SK-N-SH treated with all-trans-retinoic acid at 6 μM for 48 hours (cell line): ENCODE data around the gene CDR2.

Experiments
- ATAC-seq: fragments of 200-7000 bp; cut with Tn5 transposase; 3 replicates; pipeline ENCODE4 v1.9.1; 2020; ENCODE audit warnings: mild to moderate bottlenecking, moderate library complexity
- ARNTL ChIP-seq: fragments of 450-650 bp; formaldehyde crosslinking; IDR thresholded peaks from 2 replicates; pipeline ENCODE4 v1.5.0; 2020; ENCODE audit warnings: low read depth, mild to moderate bottlenecking, moderate library complexity, borderline replicate concordance
- BACH2 ChIP-seq: fragments of 250-450 bp; sonication (Bioruptor Pico); IDR thresholded peaks from 2 replicates; pipeline ENCODE4 v1.9.0; 2021; ENCODE audit warnings: mild to moderate bottlenecking, borderline replicate concordance
- CREB5 ChIP-seq: fragments of 250-450 bp; sonication (Bioruptor Pico); IDR thresholded peaks from 2 replicates; pipeline ENCODE4 v1.5.1; 2020; ENCODE audit warnings: low read depth, mild to moderate bottlenecking, moderate library complexity
- CSDC2 ChIP-seq: fragments of 250-450 bp; sonication (Bioruptor Pico); IDR thresholded peaks from 2 replicates; pipeline ENCODE4 v1.5.0; 2020; ENCODE audit warnings: mild to moderate bottlenecking, moderate library complexity
- ESRRG ChIP-seq: fragments of 250-450 bp; sonication (Bioruptor Pico); IDR thresholded peaks from 2 replicates; pipeline ENCODE4 v1.6.1; 2021; ENCODE audit warnings: mild to moderate bottlenecking
- GLIS3 ChIP-seq: fragments of 250-450 bp; sonication (Bioruptor Pico); IDR thresholded peaks from 2 replicates; pipeline ENCODE4 v1.5.0; 2020; ENCODE audit warnings: mild to moderate bottlenecking, moderate library complexity
- ISL1 ChIP-seq: fragments of 250-450 bp; sonication (Bioruptor Pico); IDR thresholded peaks from 2 replicates; pipeline ENCODE4 v2.1.2; 2022; ENCODE audit warnings: mild to moderate bottlenecking, moderate library complexity
- OSR1 ChIP-seq: fragments of 250-450 bp; sonication (Bioruptor Pico); IDR thresholded peaks from 2 replicates; pipeline ENCODE4 v1.8.0; 2022; ENCODE audit warnings: moderate library complexity, mild to moderate bottlenecking, inconsistent platforms
- PATZ1 ChIP-seq: fragments of 250-450 bp; sonication (Bioruptor Pico); IDR thresholded peaks from 2 replicates; pipeline ENCODE4 v1.8.0; 2020; ENCODE audit warnings: mild to moderate bottlenecking, moderate library complexity, borderline replicate concordance
- POU6F1 ChIP-seq: fragments of 250-450 bp; sonication (Bioruptor Pico); IDR thresholded peaks from 2 replicates; pipeline ENCODE4 v1.8.0; 2021; ENCODE audit warnings: low read depth, mild to moderate bottlenecking, moderate library complexity, borderline replicate concordance
- PPARA ChIP-seq: fragments of 250-450 bp; sonication (Bioruptor Pico); IDR thresholded peaks from 2 replicates; pipeline ENCODE4 v1.5.0; 2020; ENCODE audit warnings: mild to moderate bottlenecking, borderline replicate concordance
- RARB ChIP-seq: fragments of 250-450 bp; sonication (Bioruptor Pico); IDR thresholded peaks from 2 replicates; pipeline ENCODE4 v1.8.0; 2021; ENCODE audit warnings: mild to moderate bottlenecking, moderate library complexity
- SNAI2 ChIP-seq: fragments of 250-450 bp; sonication (Bioruptor Pico); IDR thresholded peaks from 2 replicates; pipeline ENCODE4 v1.5.0; 2020; ENCODE audit warnings: mild to moderate bottlenecking, moderate library complexity
- TCF4 ChIP-seq: fragments of 250-450 bp; sonication (Bioruptor Pico); IDR thresholded peaks from 2 replicates; pipeline ENCODE4 v1.8.0; 2021; ENCODE audit warnings: mild to moderate bottlenecking, moderate library complexity, borderline replicate concordance
- TOX ChIP-seq: fragments of 250-450 bp; sonication (Bioruptor Pico); IDR thresholded peaks from 2 replicates; pipeline ENCODE4 v1.8.0; 2021; ENCODE audit warnings: mild to moderate bottlenecking, moderate library complexity, borderline replicate concordance
- TSHZ2 ChIP-seq: fragments of 250-450 bp; sonication (Bioruptor Pico); IDR thresholded peaks from 2 replicates; pipeline ENCODE4 v1.5.0; 2020; ENCODE audit warnings: mild to moderate bottlenecking, moderate library complexity
- ZFP3 ChIP-seq: fragments of 250-450 bp; sonication (Bioruptor Pico); IDR thresholded peaks from 2 replicates; pipeline ENCODE4 v1.5.0; 2020; ENCODE audit warnings: mild to moderate bottlenecking, moderate library complexity
- ZFP30 ChIP-seq: fragments of 450-650 bp; formaldehyde crosslinking; IDR thresholded peaks from 2 replicates; pipeline ENCODE4 v1.5.0; 2022; ENCODE audit warnings: mild to moderate bottlenecking, moderate library complexity
- ZNF565 ChIP-seq: fragments of 450-650 bp; formaldehyde crosslinking; conservative IDR thresholded peaks from 2 replicates; pipeline ENCODE4 v1.5.0; 2020; ENCODE audit warnings: low read depth, mild to moderate bottlenecking, moderate library complexity
- ZNF8 ChIP-seq: fragments of 450-650 bp; formaldehyde crosslinking; IDR thresholded peaks from 2 replicates; pipeline ENCODE4 v1.5.0; 2020; ENCODE audit warnings: mild to moderate bottlenecking, moderate library complexity

CDR2 gene

GRCh38 chr16:22385196-22385595 lies 10.8 kb upstream of the CDR2 start (continued):
- TF ChIP-seq PATZ1 (CRISPR knock-in tag): no peak
- TF ChIP-seq ZNF565: no peak
- no peak for TF ChIP-seq ARNTL
- TF ChIP-seq ISL1: no peak
- no peak for TF ChIP-seq BACH2 (CRISPR knock-in tag)

DNA sequence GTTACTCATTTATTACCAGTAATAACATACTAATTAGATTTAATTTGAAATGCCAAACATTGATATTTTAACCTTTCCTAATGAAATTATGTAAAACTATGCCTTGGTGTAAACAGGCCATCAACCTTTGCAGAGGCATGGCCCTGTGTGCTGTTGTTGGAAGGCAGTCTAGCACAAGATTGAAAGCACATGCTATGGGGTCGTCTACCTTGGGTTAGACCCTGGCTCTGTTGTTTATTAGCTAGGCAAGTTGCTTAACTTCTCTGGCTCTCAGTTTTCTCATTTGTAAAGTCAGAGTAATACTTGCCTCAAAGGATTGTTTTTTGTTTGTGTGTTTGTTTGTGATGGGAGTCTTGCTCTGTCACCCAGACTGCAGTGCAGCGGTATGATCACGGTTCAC lies 9.4 kb upstream of the CDR2 start:
- no peak for TF ChIP-seq OSR1 (CRISPR knock-in tag)
- no peak for TF ChIP-seq ZNF8
- TF ChIP-seq SNAI2 (CRISPR knock-in tag): no peak
- TF ChIP-seq TOX (CRISPR knock-in tag): no peak
- no peak for TF ChIP-seq GLIS3
- no peak for TF ChIP-seq PATZ1 (CRISPR knock-in tag)
- TF ChIP-seq CSDC2 (CRISPR knock-in tag): no peak
- no peak for ATAC-seq

DNA sequence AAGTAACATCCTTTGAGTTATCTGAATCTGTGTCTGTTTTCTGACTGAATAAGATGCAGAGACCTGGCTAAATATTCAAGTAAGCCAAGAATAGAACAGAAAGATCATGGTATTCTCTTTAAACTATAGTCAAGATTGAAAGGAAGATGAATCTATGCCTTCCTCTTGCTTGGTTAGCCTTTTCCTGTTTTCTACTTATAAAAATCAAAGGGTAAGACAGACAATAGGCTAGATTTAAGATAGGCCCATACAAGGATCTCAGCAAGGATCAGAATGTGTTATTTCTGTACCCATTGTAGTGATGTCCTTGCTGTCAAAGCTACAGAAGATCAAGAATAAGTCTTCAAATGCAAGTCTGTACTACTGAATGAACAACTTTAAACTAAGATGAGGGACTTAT lies 7.0 kb upstream of the CDR2 start:
- TF ChIP-seq CREB5 (no peak), PATZ1 (CRISPR knock-in tag) (no peak), ZFP30 (CRISPR knock-in tag) (no peak), RARB (CRISPR knock-in tag) (no peak), GLIS3 (no peak), ZNF565 (no peak), ESRRG (CRISPR knock-in tag) (no peak), TSHZ2 (CRISPR knock-in tag) (no peak), ZNF8 (no peak), TCF4 (CRISPR knock-in tag) (no peak), ISL1 (no peak), PPARA (CRISPR knock-in tag) (no peak), SNAI2 (CRISPR knock-in tag) (no peak), CSDC2 (CRISPR knock-in tag) (no peak), POU6F1 (CRISPR knock-in tag) (no peak), ZFP3 (CRISPR knock-in tag) (no peak), ARNTL (no peak)
- TF ChIP-seq, all 23 proteins: peak for 0
- ATAC-seq: no peak
